HG02610 (cell line): ENCODE results near the gene CTNNA1.

Experiments
- ATAC-seq: cut with Tn5 transposase; IDR thresholded peaks from one replicate; pipeline ENCODE4 v1.9.1; 2021; ENCODE audit warnings: mild to moderate bottlenecking, moderate library complexity; ENCODE audit not compliant: unreplicated experiment

The CTNNA1 gene

GRCh38 chr5:138844812-138845513 is 91.7 kb downstream of the CTNNA1 start:
- ATAC-seq = no peak

GRCh38 chr5:138849439-138849838 is 96.2 kb downstream of the CTNNA1 start:
- ATAC-seq = no peak

GRCh38 chr5:138849882-138850281 is 96.7 kb downstream of the CTNNA1 start:
- no peak for ATAC-seq

- ATAC-seq = no peak
These were observed 97.7 kb downstream of the CTNNA1 start for GRCh38 chr5:138850865-138851435.

- ATAC-seq = no peak
These were observed 99.9 kb downstream of the CTNNA1 start for GRCh38 chr5:138853132-138853531.

- no peak for ATAC-seq
These were observed 113.8 kb downstream of the CTNNA1 start for GRCh38 chr5:138867011-138867410.

GRCh38 chr5:138869038-138869437 is 115.8 kb downstream of the CTNNA1 start:
- ATAC-seq = no peak

- no peak for ATAC-seq
These were observed 116.7 kb downstream of the CTNNA1 start for GRCh38 chr5:138869763-138870500.

- no peak for ATAC-seq
These were observed 117.4 kb downstream of the CTNNA1 start for GRCh38 chr5:138870611-138871010.

GRCh38 chr5:138872841-138873465 is 119.7 kb downstream of the CTNNA1 start:
- no peak for ATAC-seq

- no peak for ATAC-seq
These were observed 120.4 kb downstream of the CTNNA1 start for GRCh38 chr5:138873466-138874221.

GRCh38 chr5:138874241-138874640 is 121.0 kb downstream of the CTNNA1 start:
- no peak for ATAC-seq

GRCh38 chr5:138874771-138875551 is 121.7 kb downstream of the CTNNA1 start, which contains the start of gene LRRTM2:
TSS of gene LRRTM2 (minus strand) at chr5:138875335. CDS start at chr5:138874911, 424 bp downstream.
- no peak for ATAC-seq

GRCh38 chr5:138875552-138875875 is 122.3 kb downstream of the CTNNA1 start:
- no peak for ATAC-seq

- ATAC-seq = no peak
These were observed 122.7 kb downstream of the CTNNA1 start for GRCh38 chr5:138875946-138876345.

- ATAC-seq = no peak
These were observed 123.6 kb downstream of the CTNNA1 start for GRCh38 chr5:138876811-138877210.

- ATAC-seq = no peak
These were observed 125.4 kb downstream of the CTNNA1 start for GRCh38 chr5:138878437-138879235.

GRCh38 chr5:138883211-138883610 is 130.0 kb downstream of the CTNNA1 start:
- no peak for ATAC-seq

- no peak for ATAC-seq
These were observed 130.9 kb downstream of the CTNNA1 start for GRCh38 chr5:138884094-138884493.
